Measurements from ENCODE around the gene TPH2.

TPH2 gene

GRCh38 chr12:72025524-72025923 lies 86.9 kb downstream of the TPH2 start:
- Histone ChIP-seq H3K36me3 (ENCODE audit: control insufficient read depth in 4 of 4, insufficient read depth in 4 of 4, low read length in 3 of 4) (no peaks in the 10 kb centered on the region), H3K27me3 (replicated peaks in 2 of 5; ENCODE audit: control insufficient read depth in 4 of 5, insufficient read depth in 5 of 5, low read length in 4 of 5) (no peaks in the 10 kb centered on the region), H3K4me3 (ENCODE audit: control insufficient read depth in 1 of 7, extremely low read depth in 1 of 7, insufficient read depth in 4 of 7, low read depth in 2 of 7, low read length in 6 of 7) (no peak overlapping the region), H3K4me1 (ENCODE audit: control extremely low read depth in 1 of 4, control insufficient read depth in 4 of 4, insufficient read depth in 4 of 4, low read length in 3 of 4) (no peaks in the 10 kb centered on the region), H3K27ac (ENCODE audit: insufficient read depth in 1 of 2, low read depth in 1 of 2, low read length in 2 of 2, poor library complexity in 1 of 2, severe bottlenecking in 2 of 2) (no peak overlapping the region), H3K9me3 (ENCODE audit: control extremely low read depth in 1 of 5, control insufficient read depth in 4 of 5, insufficient read depth in 2 of 5, low read depth in 1 of 5, low read length in 4 of 5) (no peaks in the 10 kb centered on the region)
- no peak for DNase-seq
- CTCF ChIA-PET, result interaction anchor here (1.2 kb wide), 1 partner anchor 8 kb away, joined by 3 read pairs; no protein-coding TSS in a partner anchor
- POLR2A ChIA-PET, result no interaction called here
- no CpG with 5 or more reads among the region's 1 CpG for WGBS (ENCODE audit: insufficient coverage)

- H3K27ac ChIP-seq (ENCODE audit: insufficient read depth in 1 of 2, low read depth in 1 of 2, low read length in 2 of 2, poor library complexity in 1 of 2, severe bottlenecking in 2 of 2), result no peak overlapping the region
- WGBS (ENCODE audit: insufficient coverage), result 100% methylated on average over 1 of the region's 1 CpG
- no peaks in the 10 kb centered on the region for H3K4me1 ChIP-seq (ENCODE audit: control extremely low read depth in 1 of 4, control insufficient read depth in 4 of 4, insufficient read depth in 4 of 4, low read length in 3 of 4)
- no peaks in the 10 kb centered on the region for H3K36me3 ChIP-seq (ENCODE audit: control insufficient read depth in 4 of 4, insufficient read depth in 4 of 4, low read length in 3 of 4)
- ChIA-PET CTCF (no interaction called here), POLR2A (no interaction called here)
- peaks cover 0 to 4% (median 0%) of the 10 kb centered on the region in 5 experiments for H3K27me3 ChIP-seq (replicated peaks in 2 of 5; ENCODE audit: control insufficient read depth in 4 of 5, insufficient read depth in 5 of 5, low read length in 4 of 5)
- no peaks in the 10 kb centered on the region for H3K9me3 ChIP-seq (ENCODE audit: control extremely low read depth in 1 of 5, control insufficient read depth in 4 of 5, insufficient read depth in 2 of 5, low read depth in 1 of 5, low read length in 4 of 5)
- DNase-seq, result no peak
- H3K4me3 ChIP-seq (ENCODE audit: control insufficient read depth in 1 of 7, extremely low read depth in 1 of 7, insufficient read depth in 4 of 7, low read depth in 2 of 7, low read length in 6 of 7), result no peak overlapping the region
These were observed 90.3 kb downstream of the TPH2 start for GRCh38 chr12:72028966-72029365.

GRCh38 chr12:72030277-72030676 lies 91.6 kb downstream of the TPH2 start:
- POLR2A ChIA-PET, result no interaction called here
- Histone ChIP-seq H3K4me3 (ENCODE audit: control insufficient read depth in 1 of 7, extremely low read depth in 1 of 7, insufficient read depth in 4 of 7, low read depth in 2 of 7, low read length in 6 of 7) (no peak overlapping the region), H3K9me3 (ENCODE audit: control extremely low read depth in 1 of 5, control insufficient read depth in 4 of 5, insufficient read depth in 2 of 5, low read depth in 1 of 5, low read length in 4 of 5) (no peaks in the 10 kb centered on the region), H3K4me1 (ENCODE audit: control extremely low read depth in 1 of 4, control insufficient read depth in 4 of 4, insufficient read depth in 4 of 4, low read length in 3 of 4) (no peaks in the 10 kb centered on the region), H3K27ac (ENCODE audit: insufficient read depth in 1 of 2, low read depth in 1 of 2, low read length in 2 of 2, poor library complexity in 1 of 2, severe bottlenecking in 2 of 2) (no peak overlapping the region), H3K27me3 (replicated peaks in 2 of 5; ENCODE audit: control insufficient read depth in 4 of 5, insufficient read depth in 5 of 5, low read length in 4 of 5) (peaks cover 0 to 4% (median 0%) of the 10 kb centered on the region in 5 experiments), H3K36me3 (ENCODE audit: control insufficient read depth in 4 of 4, insufficient read depth in 4 of 4, low read length in 3 of 4) (no peaks in the 10 kb centered on the region)
- DNase-seq, result no peak
- CTCF ChIA-PET, result no interaction called here
- no CpG with 5 or more reads among the region's 2 CpGs for WGBS (ENCODE audit: insufficient coverage)

- no peak overlapping the region for H3K4me3 ChIP-seq (ENCODE audit: control insufficient read depth in 1 of 7, extremely low read depth in 1 of 7, insufficient read depth in 4 of 7, low read depth in 2 of 7, low read length in 6 of 7)
- ChIA-PET CTCF (no interaction called here), POLR2A (no interaction called here)
- peak in 2 of 3 donors; percentile 15 to 46 for DNase-seq
- no peak overlapping the region for H3K27ac ChIP-seq (ENCODE audit: insufficient read depth in 1 of 2, low read depth in 1 of 2, low read length in 2 of 2, poor library complexity in 1 of 2, severe bottlenecking in 2 of 2)
- H3K9me3 ChIP-seq (ENCODE audit: control extremely low read depth in 1 of 5, control insufficient read depth in 4 of 5, insufficient read depth in 2 of 5, low read depth in 1 of 5, low read length in 4 of 5), result no peaks in the 10 kb centered on the region
- no peaks in the 10 kb centered on the region for H3K4me1 ChIP-seq (ENCODE audit: control extremely low read depth in 1 of 4, control insufficient read depth in 4 of 4, insufficient read depth in 4 of 4, low read length in 3 of 4)
- 86% methylated on average over 1 of the region's 3 CpGs for WGBS (ENCODE audit: insufficient coverage)
- no peaks in the 10 kb centered on the region for H3K36me3 ChIP-seq (ENCODE audit: control insufficient read depth in 4 of 4, insufficient read depth in 4 of 4, low read length in 3 of 4)
- peaks cover 0 to 4% (median 0%) of the 10 kb centered on the region in 5 experiments for H3K27me3 ChIP-seq (replicated peaks in 2 of 5; ENCODE audit: control insufficient read depth in 4 of 5, insufficient read depth in 5 of 5, low read length in 4 of 5)
These were observed 92.4 kb downstream of the TPH2 start for GRCh38 chr12:72031066-72031465.

- Histone ChIP-seq H3K36me3 (ENCODE audit: control insufficient read depth in 4 of 4, insufficient read depth in 4 of 4, low read length in 3 of 4) (no peaks in the 10 kb centered on the region), H3K9me3 (ENCODE audit: control extremely low read depth in 1 of 5, control insufficient read depth in 4 of 5, insufficient read depth in 2 of 5, low read depth in 1 of 5, low read length in 4 of 5) (peaks cover 0 to 3% (median 0%) of the 10 kb centered on the region in 5 experiments), H3K4me1 (ENCODE audit: control extremely low read depth in 1 of 4, control insufficient read depth in 4 of 4, insufficient read depth in 4 of 4, low read length in 3 of 4) (no peaks in the 10 kb centered on the region), H3K4me3 (ENCODE audit: control insufficient read depth in 1 of 7, extremely low read depth in 1 of 7, insufficient read depth in 4 of 7, low read depth in 2 of 7, low read length in 6 of 7) (no peak overlapping the region), H3K27me3 (replicated peaks in 2 of 5; ENCODE audit: control insufficient read depth in 4 of 5, insufficient read depth in 5 of 5, low read length in 4 of 5) (peaks cover 0 to 4% (median 0%) of the 10 kb centered on the region in 5 experiments), H3K27ac (ENCODE audit: insufficient read depth in 1 of 2, low read depth in 1 of 2, low read length in 2 of 2, poor library complexity in 1 of 2, severe bottlenecking in 2 of 2) (no peak overlapping the region)
- ChIA-PET CTCF (no interaction called here), POLR2A (no interaction called here)
- no peak for DNase-seq
- WGBS (ENCODE audit: insufficient coverage), result no CpG with 5 or more reads among the region's 2 CpGs
These were observed 95.3 kb downstream of the TPH2 start for GRCh38 chr12:72033991-72034390.

- Histone ChIP-seq H3K36me3 (ENCODE audit: control insufficient read depth in 4 of 4, insufficient read depth in 4 of 4, low read length in 3 of 4) (no peaks in the 10 kb centered on the region), H3K27me3 (replicated peaks in 2 of 5; ENCODE audit: control insufficient read depth in 4 of 5, insufficient read depth in 5 of 5, low read length in 4 of 5) (peaks cover 0 to 4% (median 0%) of the 10 kb centered on the region in 5 experiments), H3K4me1 (ENCODE audit: control extremely low read depth in 1 of 4, control insufficient read depth in 4 of 4, insufficient read depth in 4 of 4, low read length in 3 of 4) (no peaks in the 10 kb centered on the region), H3K9me3 (ENCODE audit: control extremely low read depth in 1 of 5, control insufficient read depth in 4 of 5, insufficient read depth in 2 of 5, low read depth in 1 of 5, low read length in 4 of 5) (peaks cover 0 to 9% (median 0%) of the 10 kb centered on the region in 5 experiments), H3K4me3 (ENCODE audit: control insufficient read depth in 1 of 7, extremely low read depth in 1 of 7, insufficient read depth in 4 of 7, low read depth in 2 of 7, low read length in 6 of 7) (no peak overlapping the region), H3K27ac (ENCODE audit: insufficient read depth in 1 of 2, low read depth in 1 of 2, low read length in 2 of 2, poor library complexity in 1 of 2, severe bottlenecking in 2 of 2) (no peak overlapping the region)
- DNase-seq, result no peak
- POLR2A ChIA-PET, result no interaction called here
- CTCF ChIA-PET, result no interaction called here
- 93% methylated on average over 5 of the region's 5 CpGs for WGBS (ENCODE audit: insufficient coverage)
These were observed 97.0 kb downstream of the TPH2 start for GRCh38 chr12:72035625-72036024.

GRCh38 chr12:72036393-72036792 lies 97.7 kb downstream of the TPH2 start:
- Histone ChIP-seq H3K9me3 (ENCODE audit: control extremely low read depth in 1 of 5, control insufficient read depth in 4 of 5, insufficient read depth in 2 of 5, low read depth in 1 of 5, low read length in 4 of 5) (peaks cover 0 to 9% (median 0%) of the 10 kb centered on the region in 5 experiments), H3K27me3 (replicated peaks in 2 of 5; ENCODE audit: control insufficient read depth in 4 of 5, insufficient read depth in 5 of 5, low read length in 4 of 5) (peaks cover 0 to 4% (median 0%) of the 10 kb centered on the region in 5 experiments), H3K36me3 (ENCODE audit: control insufficient read depth in 4 of 4, insufficient read depth in 4 of 4, low read length in 3 of 4) (no peaks in the 10 kb centered on the region), H3K4me3 (ENCODE audit: control insufficient read depth in 1 of 7, extremely low read depth in 1 of 7, insufficient read depth in 4 of 7, low read depth in 2 of 7, low read length in 6 of 7) (no peak overlapping the region), H3K27ac (ENCODE audit: insufficient read depth in 1 of 2, low read depth in 1 of 2, low read length in 2 of 2, poor library complexity in 1 of 2, severe bottlenecking in 2 of 2) (no peak overlapping the region), H3K4me1 (ENCODE audit: control extremely low read depth in 1 of 4, control insufficient read depth in 4 of 4, insufficient read depth in 4 of 4, low read length in 3 of 4) (no peaks in the 10 kb centered on the region)
- POLR2A ChIA-PET, result no interaction called here
- CTCF ChIA-PET, result no interaction called here
- WGBS (ENCODE audit: insufficient coverage), result no CpG with 5 or more reads among the region's 1 CpG
- no peak for DNase-seq
